Stimulated activated CD8-positive, alpha-beta memory T cell treated with anti-CD3 and anti-CD28 coated beads, Interleukin-7, amount 100 ng/mL, for 24 hours (primary cell): ENCODE measurements around the gene S1PR3.
A peak's percentile ranks its signal among the peaks of the same experiment; 100 is the strongest.
"Not testable (repeated sequence)": the region's sequence is repeated elsewhere in the genome, so short reads cannot be mapped to it uniquely, and the experiment has no call there.

Experiments
- DNase-seq: peaks from one replicate; pipeline ENCODE4 v3.0.0-alpha.2; 2020; ENCODE audit warnings: low read depth

The S1PR3 gene

GRCh38 chr9:88991066-88992034 lies at the start of gene S1PR3:
S1PR3 (plus strand) TSS chr9:88991468; CDS start chr9:89001201, 9,733 bp downstream.
- DNase-seq = peak; percentile 6

GRCh38 chr9:88941586-88941985 lies 49.7 kb upstream of the S1PR3 start:
- DNase-seq = not testable (repeated sequence)

- no peak for DNase-seq
Measured at GRCh38 chr9:88942411-88942810, 48.9 kb upstream of the S1PR3 start.

- no peak for DNase-seq
Measured at GRCh38 chr9:88945636-88946333, 45.5 kb upstream of the S1PR3 start.

- DNase-seq = no peak
Measured at GRCh38 chr9:88947581-88948573, 43.4 kb upstream of the S1PR3 start.

- DNase-seq = no peak
Measured at GRCh38 chr9:88949425-88949824, 41.8 kb upstream of the S1PR3 start.

GRCh38 chr9:88949961-88950340 lies 41.3 kb upstream of the S1PR3 start:
- DNase-seq = no peak

- DNase-seq = no peak
Measured at GRCh38 chr9:88950341-88951154, 40.7 kb upstream of the S1PR3 start.

GRCh38 chr9:88951155-88951542 lies 40.1 kb upstream of the S1PR3 start:
- no peak for DNase-seq

GRCh38 chr9:88952086-88952615 lies 39.1 kb upstream of the S1PR3 start:
- DNase-seq = no peak

GRCh38 chr9:88952976-88953375 lies 38.3 kb upstream of the S1PR3 start:
- DNase-seq = no peak

GRCh38 chr9:88953381-88954029 lies 37.8 kb upstream of the S1PR3 start:
- no peak for DNase-seq

- DNase-seq = no peak
Measured at GRCh38 chr9:88954066-88954465, 37.2 kb upstream of the S1PR3 start.

GRCh38 chr9:88957526-88957925 lies 33.7 kb upstream of the S1PR3 start:
- no peak for DNase-seq

- no peak for DNase-seq
Measured at GRCh38 chr9:88959727-88960469, 31.4 kb upstream of the S1PR3 start.

GRCh38 chr9:88960632-88961031 lies 30.6 kb upstream of the S1PR3 start:
- DNase-seq = no peak

GRCh38 chr9:88965473-88965872 lies 25.8 kb upstream of the S1PR3 start:
- no peak for DNase-seq

GRCh38 chr9:88966894-88967676 lies 24.2 kb upstream of the S1PR3 start:
- no peak for DNase-seq

- no peak for DNase-seq
Measured at GRCh38 chr9:88968799-88969198, 22.5 kb upstream of the S1PR3 start.
